HG03342 (cell line): ENCODE measurements around the gene MTNR1A.

Experiments used
- ATAC-seq: cut with Tn5 transposase; IDR thresholded peaks from one replicate; pipeline ENCODE4 v1.9.1; 2021; ENCODE audit warnings: mild to moderate bottlenecking, moderate library complexity; ENCODE audit not compliant: unreplicated experiment

MTNR1A gene

DNA sequence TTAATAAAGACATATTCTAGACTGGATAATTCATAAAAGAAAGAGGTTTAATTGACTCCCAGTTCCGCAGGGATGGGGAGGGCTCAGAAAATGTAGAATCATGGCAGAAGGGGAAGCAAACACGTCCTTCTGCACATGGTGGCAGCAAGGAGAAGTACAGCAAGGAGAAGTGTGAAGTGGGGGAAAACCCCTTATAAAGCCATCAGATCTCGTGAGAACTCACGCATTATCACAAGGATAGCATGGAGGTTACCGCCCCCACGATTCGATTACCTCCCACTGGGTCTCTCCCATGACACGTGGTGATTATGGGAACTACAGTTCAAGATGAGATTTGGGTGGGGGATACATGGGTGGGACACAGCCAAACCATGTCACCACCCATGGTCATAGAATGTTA is 58.3 kb downstream of the MTNR1A start:
- no peak for ATAC-seq

DNA sequence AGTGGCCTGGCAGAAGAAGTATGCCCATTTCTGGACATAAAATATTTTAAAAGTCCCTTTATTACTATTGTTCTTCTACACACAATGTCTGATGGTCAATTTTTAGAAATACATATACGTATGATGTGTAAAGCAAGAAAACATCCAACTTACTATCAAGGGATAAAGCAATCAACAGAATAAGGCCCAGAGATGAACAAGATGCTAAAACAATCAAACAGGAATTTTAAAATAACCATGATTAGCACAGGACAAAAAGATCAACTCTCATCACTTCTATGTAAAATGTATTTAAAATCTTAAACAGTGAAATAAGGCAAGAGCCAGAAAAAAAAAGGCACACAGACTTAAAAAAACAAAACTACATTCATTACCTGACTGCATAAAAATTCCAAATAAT is 60.9 kb downstream of the MTNR1A start:
- no peak for ATAC-seq

GRCh38 chr4:186487726-186488125 is 67.6 kb downstream of the MTNR1A start:
- ATAC-seq = no peak

- ATAC-seq = no peak
Measured at GRCh38 chr4:186486172-186486571, 69.2 kb downstream of the MTNR1A start.

DNA sequence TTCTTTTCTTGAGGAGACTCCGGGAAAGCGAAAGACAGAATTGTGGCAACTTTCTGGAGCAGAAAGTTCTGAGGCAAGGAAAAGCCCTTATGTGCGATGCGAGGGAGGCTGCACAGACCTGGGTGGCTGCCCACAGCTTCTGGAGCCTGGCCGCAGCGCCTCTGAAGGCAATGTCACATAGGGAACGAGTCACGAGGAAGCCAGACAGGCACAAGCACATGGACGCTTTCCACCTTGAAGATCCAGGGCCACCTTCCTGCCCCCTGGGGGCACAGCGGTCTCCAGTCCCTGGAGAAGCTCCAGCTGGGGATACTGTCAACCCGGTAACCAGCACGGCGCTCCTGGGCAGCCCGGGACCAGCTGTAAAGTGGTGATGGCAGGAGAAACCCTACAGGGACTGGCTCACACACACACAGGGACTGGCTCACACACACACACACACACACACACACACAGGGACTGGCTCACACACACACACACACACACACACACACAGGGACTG is 69.8 kb downstream of the MTNR1A start:
- no peak for ATAC-seq

DNA sequence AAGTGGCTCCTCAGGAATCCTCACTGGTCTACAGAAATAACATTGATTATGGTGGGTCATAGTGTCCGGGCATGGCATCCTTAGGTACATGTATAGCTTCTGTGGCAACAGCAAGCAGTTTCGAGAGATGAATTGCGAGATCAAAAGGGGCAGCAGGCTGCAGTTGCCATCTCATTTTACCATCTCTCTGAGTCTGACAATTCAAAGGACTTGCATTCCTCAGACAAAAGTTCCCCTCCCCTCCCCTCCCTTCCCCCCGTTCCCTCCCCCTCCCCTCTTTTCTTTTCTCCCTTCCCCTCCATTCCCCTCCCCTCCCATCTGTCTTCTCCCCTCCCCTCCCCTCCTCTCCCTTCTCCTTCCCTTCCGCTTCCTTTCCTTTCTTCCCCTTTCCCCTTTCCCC is 70.2 kb downstream of the MTNR1A start:
- ATAC-seq = no peak

GRCh38 chr4:186483656-186484055 is 71.7 kb downstream of the MTNR1A start:
- ATAC-seq = no peak
